HepG2 (cell line): ENCODE data around the gene CARS2. TPM values are rescaled to one million over a fixed set of nuclear protein-coding genes. Genes with fewer than 3 reads are reported as not detected.

Experiments used
- HCFC1 ChIP-seq: fragments of 150-350 bp; IDR thresholded peaks from 2 replicates; pipeline ENCODE4 v1.6.1; 2014; ENCODE audit warnings: low read depth, low read length
- KDM5B ChIP-seq: sonication (generic); formaldehyde crosslinking; IDR thresholded peaks from 2 replicates; pipeline ENCODE4 v1.4.0; 2020; ENCODE audit warnings: missing genetic modification reagents, mild to moderate bottlenecking, borderline replicate concordance
- KLF12 ChIP-seq: sonication (generic); formaldehyde crosslinking; IDR thresholded peaks from 2 replicates; pipeline ENCODE4 v1.4.0; 2020; ENCODE audit warnings: missing genetic modification reagents, borderline replicate concordance
- MTF1 ChIP-seq: sonication (generic); formaldehyde crosslinking; IDR thresholded peaks from 2 replicates; pipeline ENCODE4 v1.5.0; 2020; ENCODE audit warnings: missing genetic modification reagents
- NBN ChIP-seq: fragments of 450-650 bp; conservative IDR thresholded peaks from 2 replicates; pipeline ENCODE4 v1.6.1; 2017
- PHF8 ChIP-seq: sonication (generic); formaldehyde crosslinking; IDR thresholded peaks from 2 replicates; pipeline ENCODE4 v1.5.0; 2020; ENCODE audit warnings: missing genetic modification reagents
- PPARG ChIP-seq: conservative IDR thresholded peaks from 2 replicates; pipeline ENCODE4 v1.6.1; 2016; ENCODE audit warnings: missing biosample characterization, missing genetic modification reagents
- RNF2 ChIP-seq: fragments of 450-650 bp; conservative IDR thresholded peaks from 2 replicates; pipeline ENCODE4 v1.6.1; 2016; ENCODE audit warnings: low read depth
- SMAD9 ChIP-seq: sonication (generic); formaldehyde crosslinking; IDR thresholded peaks from 2 replicates; pipeline ENCODE4 v1.5.1; 2020; ENCODE audit warnings: mild to moderate bottlenecking, missing genetic modification reagents
- TOE1 ChIP-seq: sonication (generic); formaldehyde crosslinking; IDR thresholded peaks from 2 replicates; pipeline ENCODE4 v1.4.0; 2020; ENCODE audit warnings: mild to moderate bottlenecking, missing genetic modification reagents
- ZC3H13 ChIP-seq: sonication (generic); formaldehyde crosslinking; IDR thresholded peaks from 2 replicates; pipeline ENCODE4 v1.8.1; 2023; ENCODE audit warnings: mild to moderate bottlenecking, missing genetic modification reagents, moderate library complexity
- ZFP82 ChIP-seq: sonication (generic); formaldehyde crosslinking; IDR thresholded peaks from 2 replicates; pipeline ENCODE4 v1.5.1; 2020; ENCODE audit warnings: mild to moderate bottlenecking, missing genetic modification reagents, borderline replicate concordance
- ZMAT3 ChIP-seq: sonication (generic); formaldehyde crosslinking; conservative IDR thresholded peaks from 2 replicates; pipeline ENCODE4 v1.7.0; 2021; ENCODE audit warnings: missing genetic modification reagents
- ZNF124 ChIP-seq: sonication (generic); formaldehyde crosslinking; IDR thresholded peaks from 2 replicates; pipeline ENCODE4 v1.4.0; 2020; ENCODE audit warnings: missing genetic modification reagents
- ZNF143 ChIP-seq: sonication (generic); formaldehyde crosslinking; IDR thresholded peaks from 2 replicates; pipeline ENCODE4 v1.4.0; 2020; ENCODE audit warnings: missing genetic modification reagents
- ZNF274 ChIP-seq: sonication (generic); formaldehyde crosslinking; IDR thresholded peaks from 2 replicates; pipeline ENCODE4 v1.5.1; 2020; ENCODE audit warnings: mild to moderate bottlenecking, missing genetic modification reagents
- ZNF343 ChIP-seq: sonication (generic); formaldehyde crosslinking; IDR thresholded peaks from 2 replicates; pipeline ENCODE4 v1.4.0; 2020; ENCODE audit warnings: mild to moderate bottlenecking, missing genetic modification reagents
- ZNF367 ChIP-seq: sonication (generic); formaldehyde crosslinking; IDR thresholded peaks from 2 replicates; pipeline ENCODE4 v1.4.0; 2020; ENCODE audit warnings: missing genetic modification reagents, borderline replicate concordance
- ZNF563 ChIP-seq: sonication (generic); formaldehyde crosslinking; IDR thresholded peaks from 2 replicates; pipeline ENCODE4 v1.8.0; 2022; ENCODE audit warnings: mild to moderate bottlenecking, moderate library complexity, missing genetic modification reagents
- ZNF614 ChIP-seq: IDR thresholded peaks from 2 replicates; pipeline ENCODE4 v1.6.1; 2018; ENCODE audit warnings: missing biosample characterization, missing genetic modification reagents, inconsistent platforms, borderline replicate concordance
- ZNF7 ChIP-seq: IDR thresholded peaks from 2 replicates; pipeline ENCODE4 v1.6.1; 2016; ENCODE audit warnings: missing biosample characterization, missing genetic modification reagents
- ZNF766 ChIP-seq: sonication (generic); formaldehyde crosslinking; IDR thresholded peaks from 2 replicates; pipeline ENCODE4 v1.5.0; 2020; ENCODE audit warnings: missing genetic modification reagents, borderline replicate concordance
- ZNF841 ChIP-seq: sonication (generic); formaldehyde crosslinking; IDR thresholded peaks from 2 replicates; pipeline ENCODE4 v1.8.1; 2023; ENCODE audit warnings: missing genetic modification reagents, borderline replicate concordance
- ZNF878 ChIP-seq: sonication (generic); formaldehyde crosslinking; IDR thresholded peaks from 2 replicates; pipeline ENCODE4 v1.8.1; 2023; ENCODE audit warnings: mild to moderate bottlenecking, missing genetic modification reagents, moderate library complexity
- polyA plus RNA-seq, 8 experiments: library from polyadenylated mRNA; depleted of rRNA in 3 of 8; stranded (reverse) in 7 of 8; unstranded in 1 of 8; fragments of >200 nt; fragmentation: Illumina TruSeq in 4 of 8; extraction: Trizol in 4 of 8; gene quantifications; 2 replicates each; pipeline versions ENCODE4 v1.2.1 to v1.2.3, GENCODE V29; 2011 to 2016; ENCODE audit warnings: low read depth in 4 of 8, missing spikeins in 1 of 8, mixed read lengths in 1 of 8; ENCODE audit not compliant: insufficient read depth in 1 of 8
- total RNA-seq, 5 experiments: library from RNA; depleted of rRNA; stranded (reverse); fragments of >200 nt; fragmentation: Illumina TruSeq; extraction: Trizol; gene quantifications; 2 replicates each; pipeline ENCODE4 v1.2.3, GENCODE V29; 2016; ENCODE audit warnings: low read depth in 1 of 5
- TF ChIP-seq, protein P1 (sequence below): sonication (generic); formaldehyde crosslinking; IDR thresholded peaks from 2 replicates; pipeline ENCODE4 v1.5.0; 2020; ENCODE audit warnings: missing genetic modification reagents
- TF ChIP-seq, protein P2 (sequence below): IDR thresholded peaks from 2 replicates; pipeline ENCODE4 v1.6.1; 2016; ENCODE audit warnings: mild to moderate bottlenecking, missing biosample characterization, missing genetic modification reagents
- TF ChIP-seq, protein P3 (sequence below): sonication (generic); formaldehyde crosslinking; IDR thresholded peaks from 2 replicates; pipeline ENCODE4 v1.4.0; 2020; ENCODE audit warnings: mild to moderate bottlenecking, missing genetic modification reagents

Gene CARS2
- total and polyA plus RNA-seq, 2 of the 13 experiments (the other 11 are each of a cell fraction or from before 2014, with no cell fraction given): 41.1 to 59.3 TPM

DNA sequence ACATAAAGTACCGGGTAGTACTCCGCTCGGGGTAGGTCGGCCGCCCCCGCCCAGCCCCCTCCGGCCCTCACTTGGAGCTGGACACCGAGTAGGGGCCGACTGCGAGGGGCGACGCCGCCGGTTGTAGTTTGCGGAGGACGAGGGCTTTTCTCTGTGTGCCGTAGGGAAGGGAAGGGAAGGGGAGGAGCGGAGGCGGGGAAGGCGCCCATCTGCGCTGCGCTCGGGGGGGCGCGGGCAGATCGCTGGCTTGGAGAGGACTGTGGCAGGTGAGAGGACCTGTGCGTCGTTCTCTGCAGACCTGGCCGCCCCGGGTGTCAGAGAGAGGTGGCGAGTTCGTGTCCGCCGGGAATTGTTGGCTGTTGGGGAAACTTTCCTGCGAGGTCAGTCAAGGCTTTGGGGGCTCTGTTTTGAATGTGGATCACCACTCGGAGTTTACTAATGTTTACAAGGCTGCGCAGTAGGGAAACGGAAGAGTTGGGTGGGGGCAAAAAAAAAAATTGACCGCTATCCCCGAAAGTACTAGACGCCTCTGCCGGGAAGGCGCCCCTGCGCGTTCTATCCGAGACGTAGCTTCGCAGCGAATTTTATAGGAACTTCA is 9.0 kb upstream of the CARS2 start (continued):
- no peak for TF ChIP-seq ZNF766 (CRISPR knock-in tag)
- TF ChIP-seq ZFP82 (CRISPR knock-in tag): peak; percentile 76; the same call in 1 of the 2 replicates
- no peak for TF ChIP-seq MTF1
- no peak for TF ChIP-seq TOE1
- TF ChIP-seq ZNF367 (CRISPR knock-in tag): no peak
- peak; percentile 76; the same call in 1 of the 2 replicates for TF ChIP-seq ZNF124 (CRISPR knock-in tag)
- TF ChIP-seq ZNF7: no peak
- TF ChIP-seq ZNF343 (CRISPR knock-in tag): no peak
- TF ChIP-seq ZC3H13: peak; percentile 78; the same call in 1 of the 2 replicates
- TF ChIP-seq, protein P1, sequence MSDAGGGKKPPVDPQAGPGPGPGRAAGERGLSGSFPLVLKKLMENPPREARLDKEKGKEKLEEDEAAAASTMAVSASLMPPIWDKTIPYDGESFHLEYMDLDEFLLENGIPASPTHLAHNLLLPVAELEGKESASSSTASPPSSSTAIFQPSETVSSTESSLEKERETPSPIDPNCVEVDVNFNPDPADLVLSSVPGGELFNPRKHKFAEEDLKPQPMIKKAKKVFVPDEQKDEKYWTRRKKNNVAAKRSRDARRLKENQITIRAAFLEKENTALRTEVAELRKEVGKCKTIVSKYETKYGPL: no peak; the same call in 1 of the 2 replicates
- TF ChIP-seq HCFC1: no peak; the same call in 1 of the 2 replicates
- TF ChIP-seq, protein P2, sequence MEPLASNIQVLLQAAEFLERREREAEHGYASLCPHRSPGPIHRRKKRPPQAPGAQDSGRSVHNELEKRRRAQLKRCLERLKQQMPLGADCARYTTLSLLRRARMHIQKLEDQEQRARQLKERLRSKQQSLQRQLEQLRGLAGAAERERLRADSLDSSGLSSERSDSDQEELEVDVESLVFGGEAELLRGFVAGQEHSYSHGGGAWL (CRISPR knock-in tag): no peak
- peak; percentile 50; the same call in 1 of the 2 replicates for TF ChIP-seq PHF8
- no peak for TF ChIP-seq ZNF143
- no peak for TF ChIP-seq ZMAT3 (CRISPR knock-in tag)
- no peak; the same call in 1 of the 2 replicates for TF ChIP-seq KLF12 (CRISPR knock-in tag)
- TF ChIP-seq, protein P3, sequence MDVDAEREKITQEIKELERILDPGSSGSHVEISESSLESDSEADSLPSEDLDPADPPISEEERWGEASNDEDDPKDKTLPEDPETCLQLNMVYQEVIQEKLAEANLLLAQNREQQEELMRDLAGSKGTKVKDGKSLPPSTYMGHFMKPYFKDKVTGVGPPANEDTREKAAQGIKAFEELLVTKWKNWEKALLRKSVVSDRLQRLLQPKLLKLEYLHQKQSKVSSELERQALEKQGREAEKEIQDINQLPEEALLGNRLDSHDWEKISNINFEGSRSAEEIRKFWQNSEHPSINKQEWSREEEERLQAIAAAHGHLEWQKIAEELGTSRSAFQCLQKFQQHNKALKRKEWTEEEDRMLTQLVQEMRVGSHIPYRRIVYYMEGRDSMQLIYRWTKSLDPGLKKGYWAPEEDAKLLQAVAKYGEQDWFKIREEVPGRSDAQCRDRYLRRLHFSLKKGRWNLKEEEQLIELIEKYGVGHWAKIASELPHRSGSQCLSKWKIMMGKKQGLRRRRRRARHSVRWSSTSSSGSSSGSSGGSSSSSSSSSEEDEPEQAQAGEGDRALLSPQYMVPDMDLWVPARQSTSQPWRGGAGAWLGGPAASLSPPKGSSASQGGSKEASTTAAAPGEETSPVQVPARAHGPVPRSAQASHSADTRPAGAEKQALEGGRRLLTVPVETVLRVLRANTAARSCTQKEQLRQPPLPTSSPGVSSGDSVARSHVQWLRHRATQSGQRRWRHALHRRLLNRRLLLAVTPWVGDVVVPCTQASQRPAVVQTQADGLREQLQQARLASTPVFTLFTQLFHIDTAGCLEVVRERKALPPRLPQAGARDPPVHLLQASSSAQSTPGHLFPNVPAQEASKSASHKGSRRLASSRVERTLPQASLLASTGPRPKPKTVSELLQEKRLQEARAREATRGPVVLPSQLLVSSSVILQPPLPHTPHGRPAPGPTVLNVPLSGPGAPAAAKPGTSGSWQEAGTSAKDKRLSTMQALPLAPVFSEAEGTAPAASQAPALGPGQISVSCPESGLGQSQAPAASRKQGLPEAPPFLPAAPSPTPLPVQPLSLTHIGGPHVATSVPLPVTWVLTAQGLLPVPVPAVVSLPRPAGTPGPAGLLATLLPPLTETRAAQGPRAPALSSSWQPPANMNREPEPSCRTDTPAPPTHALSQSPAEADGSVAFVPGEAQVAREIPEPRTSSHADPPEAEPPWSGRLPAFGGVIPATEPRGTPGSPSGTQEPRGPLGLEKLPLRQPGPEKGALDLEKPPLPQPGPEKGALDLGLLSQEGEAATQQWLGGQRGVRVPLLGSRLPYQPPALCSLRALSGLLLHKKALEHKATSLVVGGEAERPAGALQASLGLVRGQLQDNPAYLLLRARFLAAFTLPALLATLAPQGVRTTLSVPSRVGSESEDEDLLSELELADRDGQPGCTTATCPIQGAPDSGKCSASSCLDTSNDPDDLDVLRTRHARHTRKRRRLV: no peak
- TF ChIP-seq ZNF878: no peak; the same call in 1 of the 2 replicates
- no peak; the same call in 1 of the 2 replicates for TF ChIP-seq KDM5B
- no peak for TF ChIP-seq SMAD9 (CRISPR knock-in tag)
- peak; percentile 8; the same call in 1 of the 2 replicates for TF ChIP-seq PPARG (CRISPR knock-in tag)
- no peak for TF ChIP-seq ZNF841
- peak; percentile 11; the same call in 1 of the 2 replicates for TF ChIP-seq ZNF274 (CRISPR knock-in tag)
- 0 out of 2 replicates have a peak, but pooled peaks have one; percentile 39 for TF ChIP-seq ZNF563 (CRISPR knock-in tag)
- TF ChIP-seq NBN: no peak
- no peak for TF ChIP-seq ZNF614 (CRISPR knock-in tag)
- TF ChIP-seq RNF2: peak; percentile 53; the same call in 1 of the 2 replicates
